ENCODE results near the gene PTPRN2. TPM values are rescaled to one million over a fixed set of nuclear protein-coding genes. Genes with fewer than 3 reads are reported as not detected.

The PTPRN2 gene
- total and polyA plus RNA-seq, 2 of the 8 experiments (the other 6 are each of a cell fraction or from before 2014, with no cell fraction given): 2.6 to 4.5 TPM

DNA sequence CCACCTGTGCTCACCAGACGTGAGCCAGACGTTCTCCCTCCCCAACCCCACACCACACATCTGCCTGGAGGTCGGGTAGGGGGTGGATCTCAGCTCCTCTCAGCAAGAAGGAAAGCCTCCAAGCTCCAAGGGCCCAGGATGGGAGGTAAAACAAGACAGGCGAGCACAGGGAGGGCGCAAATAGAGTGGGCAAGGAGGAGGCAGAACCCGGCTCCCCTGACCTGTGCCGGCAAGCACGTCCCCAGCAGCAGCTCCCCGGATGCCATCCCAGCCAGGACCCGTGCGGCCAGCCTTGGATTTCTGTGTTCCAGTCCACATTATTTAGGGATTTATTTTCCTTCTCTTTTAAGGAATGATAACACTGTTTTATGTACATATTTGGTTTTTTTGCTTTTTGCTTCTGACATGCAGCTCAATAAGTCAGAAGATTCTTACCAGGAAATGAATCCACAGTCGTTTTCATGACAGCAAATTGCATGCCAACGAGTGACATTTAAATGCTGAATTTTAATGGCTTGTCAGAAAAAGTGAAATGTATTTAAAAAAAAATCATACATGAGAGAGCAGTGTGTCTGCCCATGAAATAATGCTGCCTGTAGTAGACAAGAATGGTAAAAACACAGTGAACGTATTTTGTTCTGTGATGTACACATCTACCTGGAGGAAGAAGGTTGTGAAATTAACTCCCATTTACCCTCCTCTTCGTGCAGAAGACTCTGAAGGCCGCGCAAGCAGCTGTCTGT is 276.5 kb downstream of the PTPRN2 start:
- Histone ChIP-seq H3K9me3 (ENCODE audit: insufficient read depth in 2 of 2, low read depth in 1 of 2, low read length in 1 of 2) (peaks cover 49 to 61% of the 10 kb centered on the region in 2 experiments), H3K18ac (ENCODE audit: extremely low read depth, low read length) (no peak overlapping the region), H3K36me3 (ENCODE audit: control insufficient read depth in 2 of 4, insufficient read depth in 4 of 4, low read length in 3 of 4) (peaks cover 0 to 5% (median 1%) of the 10 kb centered on the region in 4 experiments; a peak in 2 of 8 replicates), H3K4me1 (replicated peaks in 1 of 4; ENCODE audit: control insufficient read depth in 3 of 4, insufficient read depth in 4 of 4, low read length in 3 of 4) (no peaks in the 10 kb centered on the region), H3K4ac (replicated peaks; ENCODE audit: insufficient read length, low read depth, low read length) (no peak overlapping the region), H3K9ac (replicated peaks in 1 of 4; ENCODE audit: extremely low read depth in 1 of 4, low read depth in 3 of 4, low read length in 3 of 4) (no peak overlapping the region), H3K14ac (ENCODE audit: insufficient read length) (no peak overlapping the region), H3K56ac (replicated peaks; ENCODE audit: insufficient read length, low read depth, low read length) (no peak overlapping the region), H2AFZ (ENCODE audit: low read length) (no peak overlapping the region), H3K4me2 (ENCODE audit: insufficient read depth in 1 of 2, low read depth in 2 of 2, low read length in 2 of 2) (no peak overlapping the region), H3K79me1 (ENCODE audit: low read depth, low read length) (no peaks in the 10 kb centered on the region), H2BK15ac (ENCODE audit: low read length) (no peak overlapping the region), H3K23me2 (ENCODE audit: low read depth, low read length) (peaks cover 2% of the 10 kb centered on the region; the same call in 1 of the 2 replicates), H3K27ac (ENCODE audit: low read depth, low read length) (no peak overlapping the region), H2BK120ac (replicated peaks; ENCODE audit: low read depth, low read length) (no peak overlapping the region), H4K8ac (ENCODE audit: extremely low read depth, insufficient read depth, low read length) (no peak overlapping the region; the same call in 1 of the 2 replicates), H2AK5ac (ENCODE audit: low read depth, low read length) (no peak overlapping the region), H3K4me3 (ENCODE audit: extremely low read depth in 1 of 4, insufficient read depth in 2 of 4, low read depth in 3 of 4, low read length in 4 of 4) (no peak overlapping the region), H4K20me1 (replicated peaks in 1 of 2; ENCODE audit: control insufficient read depth in 1 of 2, insufficient read depth in 2 of 2, low read length in 2 of 2) (no peaks in the 10 kb centered on the region), H2BK12ac (ENCODE audit: low read depth, low read length) (no peak overlapping the region), H2BK20ac (ENCODE audit: low read length) (no peak overlapping the region), H3K79me2 (ENCODE audit: control insufficient read depth in 1 of 2, insufficient read depth in 2 of 2, low read length in 2 of 2) (no peaks in the 10 kb centered on the region), H3K27me3 (replicated peaks in 1 of 4; ENCODE audit: control insufficient read depth in 3 of 4, extremely low read depth in 1 of 4, insufficient read depth in 3 of 4, low read length in 3 of 4) (no peaks in the 10 kb centered on the region), H4K5ac (ENCODE audit: insufficient read length, low read depth, low read length) (no peak overlapping the region), H4K91ac (replicated peaks; ENCODE audit: insufficient read length, low read length) (no peak overlapping the region), H2BK5ac (ENCODE audit: low read depth, low read length) (no peak overlapping the region), H3K23ac (ENCODE audit: insufficient read length) (no peak overlapping the region)
- CTCF ChIA-PET (ENCODE audit: partially characterized antibody): no interaction called here
- WGBS, 2 experiments (ENCODE audit: extremely low coverage in 1 of 2, insufficient coverage in 1 of 2, insufficient read length in 1 of 2, insufficient replicate concordance in 2 of 2, low coverage in 1 of 2, low lambda C conversion rate in 2 of 2, missing lambda C conversion rate in 1 of 2): 90% methylated on average over 16 of the region's 17 CpGs; no CpG with 5 or more reads in 1 of the 2 experiments
- DNase-seq (ENCODE audit: low read depth in 1 of 2, low spot score in 2 of 2) (peak in 1 of 2 experiments; percentile 36), FAIRE-seq (no peak)
- POLR2A ChIA-PET (ENCODE audit: partially characterized antibody): no interaction called here
- no peak for TF ChIP-seq CEBPB (IDR thresholded peaks at IDR 0.05; ENCODE audit: low read depth, low read length)
- no peak for TF ChIP-seq RFX5 (IDR thresholded peaks at IDR 0.05; ENCODE audit: borderline replicate concordance, low read depth, low read length)
- no peak for TF ChIP-seq SP2 (IDR thresholded peaks at IDR 0.05; ENCODE audit: low read length)
- TF ChIP-seq GABPA (IDR thresholded peaks at IDR 0.05; ENCODE audit: borderline replicate concordance, insufficient read depth, low read length): no peak
- no peak for TF ChIP-seq BACH1 (IDR thresholded peaks at IDR 0.05; ENCODE audit: low read length)
- no peak for TF ChIP-seq NRF1 (IDR thresholded peaks at IDR 0.05; ENCODE audit: low read depth, low read length)
- TF ChIP-seq JUND (IDR thresholded peaks at IDR 0.05; ENCODE audit: low read length): no peak
- TF ChIP-seq KDM1A (IDR thresholded peaks at IDR 0.05; ENCODE audit: borderline replicate concordance, low read length): no peak
- TF ChIP-seq NANOG (IDR thresholded peaks at IDR 0.05; ENCODE audit: insufficient read depth, low read depth, low read length, poor library complexity, severe bottlenecking): no peak
- TF ChIP-seq TAF7 (optimal IDR thresholded peaks at IDR 0.05; ENCODE audit: borderline replicate concordance, low read depth, low read length): no peak
- TF ChIP-seq BCL11A (IDR thresholded peaks at IDR 0.05; ENCODE audit: low read depth in 2 of 2, low read length in 2 of 2): no peak
- no peak for TF ChIP-seq SP1 (IDR thresholded peaks at IDR 0.05; ENCODE audit: low read depth, low read length)
- no peak for TF ChIP-seq SUZ12 (IDR thresholded peaks at IDR 0.05; ENCODE audit: low read length)
- no peak for TF ChIP-seq CREB1 (IDR thresholded peaks at IDR 0.05)
- TF ChIP-seq TEAD4 (IDR thresholded peaks at IDR 0.05; ENCODE audit: low read depth, low read length): no peak

Data from H1 (cell line).